ENCODE measurements around the gene GABRR1. TPM values are rescaled to one million over a fixed set of nuclear protein-coding genes. Genes with fewer than 3 reads are reported as not detected.
"Not testable (repeated sequence)": the region's sequence is repeated elsewhere in the genome, so short reads cannot be mapped to it uniquely, and the experiment has no call there.

GABRR1 gene
- polyA plus RNA-seq, 10 donors = 0.24 to 1.6 (median 1.0) TPM

- DNase-seq = no peak
These were observed 56.6 kb downstream of the GABRR1 start for GRCh38 chr6:89160331-89161092.

- no peak for DNase-seq
These were observed 63.0 kb downstream of the GABRR1 start for GRCh38 chr6:89154131-89154530.

- DNase-seq = no peak
These were observed 69.0 kb downstream of the GABRR1 start for GRCh38 chr6:89148016-89148750.

GRCh38 chr6:89146718-89147700 is 70.1 kb downstream of the GABRR1 start:
- peak; percentile 49 to 80 (median 52) for DNase-seq

- DNase-seq = peak; percentile 61 to 90 (median 72)
These were observed 71.0 kb downstream of the GABRR1 start, which contains the start of gene PM20D2 for GRCh38 chr6:89145956-89146717. PM20D2 (plus strand) TSS chr6:89146055; CDS start chr6:89146145, 90 bp downstream.

GRCh38 chr6:89145091-89145955 is 71.8 kb downstream of the GABRR1 start:
- peak in 2 of 3 donors; percentile 35 to 49 for DNase-seq

GRCh38 chr6:89144354-89144906 is 72.7 kb downstream of the GABRR1 start:
- DNase-seq = peak in 1 of 3 donors; percentile 12

- no peak for DNase-seq
These were observed 76.6 kb downstream of the GABRR1 start for GRCh38 chr6:89140347-89141156.

GRCh38 chr6:89139509-89140346 is 77.4 kb downstream of the GABRR1 start:
- no peak for DNase-seq

- DNase-seq = no peak
These were observed 79.0 kb downstream of the GABRR1 start for GRCh38 chr6:89138173-89138572.

GRCh38 chr6:89134723-89135122 is 82.4 kb downstream of the GABRR1 start:
- DNase-seq = no peak

GRCh38 chr6:89133981-89134380 is 83.2 kb downstream of the GABRR1 start:
- DNase-seq = no peak

GRCh38 chr6:89132057-89132456 is 85.1 kb downstream of the GABRR1 start:
- DNase-seq = no peak

- no peak for DNase-seq
These were observed 85.6 kb downstream of the GABRR1 start for GRCh38 chr6:89131599-89131998.

- DNase-seq = not testable (repeated sequence)
These were observed 88.9 kb downstream of the GABRR1 start for GRCh38 chr6:89128256-89128671.
